A549 (cell line): ENCODE measurements around the gene MCFD2. TPM values are rescaled to one million over a fixed set of nuclear protein-coding genes. Genes with fewer than 3 reads are reported as not detected.
A peak's percentile ranks its signal among the peaks of the same experiment; 100 is the strongest.

ENCODE experiments used
- ATAC-seq, 2 experiments: fragments of 200-7000 bp in 1 of 2; fragments of >200 bp in 1 of 2; cut with Nextera tagmentation in 1 of 2; cut with Tn5 transposase in 1 of 2; 3 replicates each; pipeline versions ENCODE4 v1.8.0 to v1.9.1; 2018 to 2020; ENCODE audit warnings: mild to moderate bottlenecking in 1 of 2, moderate library complexity in 1 of 2
- CTCF ChIA-PET: fragments of 300-600 bp; sonication (Branson Sonifier 250); formaldehyde crosslinking; extraction: SDS; loops from one replicate; lab custom pipeline; 2021; ENCODE audit warnings: antibody characterized with exemption, inconsistent platforms; lab: Yijun Ruan, JAX
- POLR2A ChIA-PET: fragments of 350-600 bp; formaldehyde crosslinking; extraction: SDS; loops from one replicate; lab custom pipeline; 2021; ENCODE audit warnings: antibody characterized with exemption, inconsistent platforms; lab: Yijun Ruan, JAX
- DNase-seq, 2 experiments: peaks; one replicate each; pipeline versions ENCODE4 v3.0.0 to v3.0.0-alpha.2; 2011 to 2016; ENCODE audit warnings: low read depth in 1 of 2, low spot score in 1 of 2
- FAIRE-seq: peaks from 2 replicates; lab custom pipeline; 2011; peaks lifted over from hg19 to GRCh38; lab: Jason Lieb, UNC
- H3K27ac ChIP-seq, 2 experiments: fragments of >200 bp; sonication (Bioruptor Twin); formaldehyde crosslinking; 3 replicates each; pipeline ENCODE4 v1.5.1; 2016 to 2017
- H3K4me1 ChIP-seq: fragments of >200 bp; sonication (Bioruptor Twin); formaldehyde crosslinking; 3 replicates; pipeline ENCODE4 v1.6.1; 2016
- H3K4me2 ChIP-seq: fragments of >200 bp; sonication (Bioruptor Twin); formaldehyde crosslinking; 3 replicates; pipeline ENCODE4 v1.6.1; 2016
- H3K4me3 ChIP-seq: fragments of >200 bp; sonication (Bioruptor Twin); formaldehyde crosslinking; 3 replicates; pipeline ENCODE4 v1.5.1; 2016
- H3K9me3 ChIP-seq: fragments of >200 bp; sonication (Bioruptor Twin); formaldehyde crosslinking; 3 replicates; pipeline ENCODE4 v1.6.1; 2016
- ESRRA ChIP-seq: fragments of 150-350 bp; IDR thresholded peaks from 2 replicates; pipeline ENCODE4 v1.6.1; 2014; ENCODE audit warnings: mild to moderate bottlenecking, low read length, borderline replicate concordance
- FOSB ChIP-seq: fragments of 250-450 bp; sonication (Bioruptor Pico); IDR thresholded peaks from 2 replicates; pipeline ENCODE4 v1.5.0; 2020; ENCODE audit warnings: mild to moderate bottlenecking, moderate library complexity
- FOXS1 ChIP-seq: fragments of 250-450 bp; sonication (Bioruptor Pico); IDR thresholded peaks from 2 replicates; pipeline ENCODE4 v1.5.0; 2020; ENCODE audit warnings: mild to moderate bottlenecking, moderate library complexity
- GATA3 ChIP-seq: IDR thresholded peaks from 2 replicates; pipeline ENCODE4 v1.6.1; 2012; ENCODE audit warnings: borderline replicate concordance
- HDAC2 ChIP-seq: fragments of 200-600 bp; sonication (generic); IDR thresholded peaks from 2 replicates; pipeline ENCODE4 v1.6.1; 2016
- JUN ChIP-seq, 2 experiments: fragments of >200 bp; sonication (Bioruptor Twin); formaldehyde crosslinking; IDR thresholded peaks; 2 replicates in 1 of 2; 3 replicates in 1 of 2; pipeline ENCODE4 v1.6.1; 2016 to 2017
- KDM1A ChIP-seq: fragments of 200-600 bp; sonication (generic); IDR thresholded peaks from 2 replicates; pipeline ENCODE4 v1.6.1; 2016; ENCODE audit warnings: low read depth, mild to moderate bottlenecking
- KDM5A ChIP-seq: fragments of 200-600 bp; sonication (generic); IDR thresholded peaks from 2 replicates; pipeline ENCODE4 v1.6.1; 2016; ENCODE audit warnings: antibody characterized with exemption, mild to moderate bottlenecking
- MAFK ChIP-seq: fragments of 450-650 bp; IDR thresholded peaks from 2 replicates; pipeline ENCODE4 v1.6.1; 2014; ENCODE audit not compliant: partially characterized antibody
- POLR2AphosphoS2 ChIP-seq: conservative IDR thresholded peaks from 2 replicates; pipeline ENCODE4 v1.6.1; 2012; ENCODE audit warnings: low read length, improper control_type of control experiment, inconsistent platforms
- RAD21 ChIP-seq, 2 experiments: fragments of >200 bp in 1 of 2; sonication (Bioruptor Twin) in 1 of 2; formaldehyde crosslinking in 1 of 2; IDR thresholded peaks in 1 of 2; conservative IDR thresholded peaks in 1 of 2; 2 replicates in 1 of 2; 3 replicates in 1 of 2; pipeline ENCODE4 v1.6.1; 2012 to 2018; ENCODE audit warnings: inconsistent platforms in 1 of 2
- RARB ChIP-seq: fragments of 250-450 bp; sonication (Bioruptor Pico); IDR thresholded peaks from 2 replicates; pipeline ENCODE4 v1.8.0; 2021; ENCODE audit warnings: mild to moderate bottlenecking, moderate library complexity
- RNF2 ChIP-seq: fragments of 200-600 bp; sonication (generic); IDR thresholded peaks from 2 replicates; pipeline ENCODE4 v1.6.1; 2016; ENCODE audit warnings: low read depth, mild to moderate bottlenecking, antibody characterized with exemption, moderate library complexity, borderline replicate concordance
- TFCP2L1 ChIP-seq: fragments of 250-450 bp; sonication (Bioruptor Pico); IDR thresholded peaks from 2 replicates; pipeline ENCODE4 v1.5.0; 2021; ENCODE audit warnings: mild to moderate bottlenecking
- ZC3H11A ChIP-seq: fragments of 450-650 bp; IDR thresholded peaks from 2 replicates; pipeline ENCODE4 v1.6.1; 2014; ENCODE audit warnings: antibody characterized with exemption, mild to moderate bottlenecking
- WGBS: methylation state at CpG from one replicate; pipeline ENCODE4 v1.1.6; 2017; ENCODE audit errors: missing lambda C conversion rate; 5-methylcytosine and 5-hydroxymethylcytosine counted together
- polyA plus RNA-seq, 4 experiments: library from polyadenylated mRNA; depleted of rRNA in 3 of 4; stranded (reverse); fragments of >200 nt; fragmentation: RNase III in 1 of 4; extraction: RNeasy Plus Mini Kit Qiagen cat#74134 plus additional on column Dnase treatment in 1 of 4; gene quantifications; 2 replicates in 3 of 4; 3 replicates in 1 of 4; pipeline ENCODE4 v1.2.3, GENCODE V29; 2011 to 2017
- TF ChIP-seq, protein P1 (sequence below): IDR thresholded peaks from 2 replicates; pipeline ENCODE4 v1.6.1; 2012
- TF ChIP-seq, protein P2 (sequence below): fragments of >200 bp; sonication (Bioruptor Twin); formaldehyde crosslinking; IDR thresholded peaks from 3 replicates; pipeline ENCODE4 v1.6.1; 2016
- TF ChIP-seq, protein P3 (sequence below): fragments of 200-600 bp; sonication (generic); IDR thresholded peaks from 2 replicates; pipeline ENCODE4 v1.6.1; 2016; ENCODE audit warnings: antibody characterized with exemption, mild to moderate bottlenecking, moderate library complexity

The MCFD2 gene
- polyA plus RNA-seq, 2 of the 4 experiments (the other 2 are of a cell fraction): 118 to 210 TPM

DNA sequence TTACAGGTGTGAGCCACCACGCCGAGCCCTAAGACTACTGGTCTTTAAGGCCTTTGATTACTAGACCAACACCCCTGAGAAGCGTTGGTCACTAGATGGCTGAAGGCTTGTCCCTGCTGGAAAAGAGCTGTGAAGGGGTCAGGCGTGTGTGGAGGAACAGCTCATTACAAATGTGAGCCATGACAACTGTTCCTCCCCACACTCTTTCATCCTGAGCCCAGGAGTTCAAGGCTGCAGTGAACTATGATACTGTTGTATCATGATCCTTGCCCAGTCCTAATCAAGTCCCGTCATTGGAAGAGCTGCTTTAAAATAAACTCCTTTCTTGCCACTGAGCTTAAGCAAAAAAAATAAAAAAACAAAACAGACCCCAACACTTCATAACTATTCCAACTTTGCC lies 19.5 kb upstream of the MCFD2 start:
- no peak overlapping the region for H3K27ac ChIP-seq
- POLR2A ChIA-PET: no interaction called here

DNA sequence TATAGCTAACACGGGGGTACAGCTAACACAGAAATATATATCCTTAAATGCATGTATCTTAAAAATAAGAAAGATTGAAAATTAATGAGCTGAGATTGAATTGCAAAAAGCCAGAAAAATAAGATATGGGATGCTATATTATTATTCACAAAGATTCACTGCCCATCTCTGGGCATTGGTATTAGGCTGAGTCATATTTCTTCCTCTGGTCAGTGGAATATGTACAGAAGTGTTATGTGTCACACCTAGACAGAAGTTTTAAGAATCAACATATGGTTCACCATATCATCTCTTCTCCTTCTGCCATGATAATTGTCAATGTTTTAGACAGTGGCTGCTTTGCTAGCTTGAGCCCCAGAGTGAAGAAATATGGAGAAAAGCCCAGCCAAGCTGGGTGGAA lies 14.0 kb upstream of the MCFD2 start:
- H3K4me3 ChIP-seq: no peak overlapping the region

More for the DNA sequence above, 19.5 kb upstream of the MCFD2 start:
- no peak overlapping the region for H3K4me3 ChIP-seq
- H3K4me1 ChIP-seq: peaks cover 16% of the 10 kb centered on the region
- no peak for ATAC-seq
- TF ChIP-seq ZC3H11A: no peak
- TF ChIP-seq RAD21 (conservative IDR thresholded peaks at IDR 0.05 in 1 of 2, IDR thresholded peaks at IDR 0.05 in 1 of 2): no peak
- TF ChIP-seq, protein P1, sequence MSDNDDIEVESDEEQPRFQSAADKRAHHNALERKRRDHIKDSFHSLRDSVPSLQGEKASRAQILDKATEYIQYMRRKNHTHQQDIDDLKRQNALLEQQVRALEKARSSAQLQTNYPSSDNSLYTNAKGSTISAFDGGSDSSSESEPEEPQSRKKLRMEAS: no peak
- no peak for TF ChIP-seq RARB (CRISPR knock-in tag)
- TF ChIP-seq, protein P2, sequence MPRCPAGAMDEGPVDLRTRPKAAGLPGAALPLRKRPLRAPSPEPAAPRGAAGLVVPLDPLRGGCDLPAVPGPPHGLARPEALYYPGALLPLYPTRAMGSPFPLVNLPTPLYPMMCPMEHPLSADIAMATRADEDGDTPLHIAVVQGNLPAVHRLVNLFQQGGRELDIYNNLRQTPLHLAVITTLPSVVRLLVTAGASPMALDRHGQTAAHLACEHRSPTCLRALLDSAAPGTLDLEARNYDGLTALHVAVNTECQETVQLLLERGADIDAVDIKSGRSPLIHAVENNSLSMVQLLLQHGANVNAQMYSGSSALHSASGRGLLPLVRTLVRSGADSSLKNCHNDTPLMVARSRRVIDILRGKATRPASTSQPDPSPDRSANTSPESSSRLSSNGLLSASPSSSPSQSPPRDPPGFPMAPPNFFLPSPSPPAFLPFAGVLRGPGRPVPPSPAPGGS: no peak
- TF ChIP-seq RNF2: no peak
- no peak for TF ChIP-seq MAFK
- TF ChIP-seq FOSB (CRISPR knock-in tag): no peak
- no peak for TF ChIP-seq ESRRA
- TF ChIP-seq, protein P3, sequence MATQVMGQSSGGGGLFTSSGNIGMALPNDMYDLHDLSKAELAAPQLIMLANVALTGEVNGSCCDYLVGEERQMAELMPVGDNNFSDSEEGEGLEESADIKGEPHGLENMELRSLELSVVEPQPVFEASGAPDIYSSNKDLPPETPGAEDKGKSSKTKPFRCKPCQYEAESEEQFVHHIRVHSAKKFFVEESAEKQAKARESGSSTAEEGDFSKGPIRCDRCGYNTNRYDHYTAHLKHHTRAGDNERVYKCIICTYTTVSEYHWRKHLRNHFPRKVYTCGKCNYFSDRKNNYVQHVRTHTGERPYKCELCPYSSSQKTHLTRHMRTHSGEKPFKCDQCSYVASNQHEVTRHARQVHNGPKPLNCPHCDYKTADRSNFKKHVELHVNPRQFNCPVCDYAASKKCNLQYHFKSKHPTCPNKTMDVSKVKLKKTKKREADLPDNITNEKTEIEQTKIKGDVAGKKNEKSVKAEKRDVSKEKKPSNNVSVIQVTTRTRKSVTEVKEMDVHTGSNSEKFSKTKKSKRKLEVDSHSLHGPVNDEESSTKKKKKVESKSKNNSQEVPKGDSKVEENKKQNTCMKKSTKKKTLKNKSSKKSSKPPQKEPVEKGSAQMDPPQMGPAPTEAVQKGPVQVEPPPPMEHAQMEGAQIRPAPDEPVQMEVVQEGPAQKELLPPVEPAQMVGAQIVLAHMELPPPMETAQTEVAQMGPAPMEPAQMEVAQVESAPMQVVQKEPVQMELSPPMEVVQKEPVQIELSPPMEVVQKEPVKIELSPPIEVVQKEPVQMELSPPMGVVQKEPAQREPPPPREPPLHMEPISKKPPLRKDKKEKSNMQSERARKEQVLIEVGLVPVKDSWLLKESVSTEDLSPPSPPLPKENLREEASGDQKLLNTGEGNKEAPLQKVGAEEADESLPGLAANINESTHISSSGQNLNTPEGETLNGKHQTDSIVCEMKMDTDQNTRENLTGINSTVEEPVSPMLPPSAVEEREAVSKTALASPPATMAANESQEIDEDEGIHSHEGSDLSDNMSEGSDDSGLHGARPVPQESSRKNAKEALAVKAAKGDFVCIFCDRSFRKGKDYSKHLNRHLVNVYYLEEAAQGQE: no peak
- TF ChIP-seq KDM1A: no peak
- TF ChIP-seq KDM5A: no peak
- no peak for TF ChIP-seq GATA3
- FAIRE-seq: no peak
- DNase-seq: no peak
- H3K9me3 ChIP-seq: peaks cover 2% of the 10 kb centered on the region; the same call in 1 of the 3 replicates
- CTCF ChIA-PET: interaction anchor here (0.7 to 4.3 kb wide), 13 partner anchors 8 to 453 kb away, joined by 3 to 27 read pairs (median 4); no protein-coding TSS in a partner anchor
- WGBS: 95% methylated on average over 5 of the region's 5 CpGs
- H3K4me2 ChIP-seq: no peak overlapping the region

GRCh38 chr2:46926863-46927262 lies 11.3 kb upstream of the MCFD2 start:
- TF ChIP-seq RARB (CRISPR knock-in tag) (no peak), HDAC2 (peak; percentile 78), KDM1A (peak; percentile 84)
- TF ChIP-seq, all 56 proteins: peak for 2
- Histone ChIP-seq H3K27ac (no peak overlapping the region), H3K4me3 (no peak overlapping the region), H3K9me3 (peaks cover 50% of the 10 kb centered on the region), H3K4me1 (peaks cover 18% of the 10 kb centered on the region), H3K4me2 (no peak overlapping the region)
- CTCF ChIA-PET: interaction anchor here (0.6 to 5.7 kb wide), 6 partner anchors 8 to 763 kb away, joined by 3 to 47 read pairs (median 5); no protein-coding TSS in a partner anchor
- DNase-seq (no peak), FAIRE-seq (no peak), ATAC-seq (no peak)
- POLR2A ChIA-PET: no interaction called here
- 75% methylated on average over 2 of the region's 2 CpGs for WGBS

More for the DNA sequence above, 14.0 kb upstream of the MCFD2 start:
- no peaks in the 10 kb centered on the region for H3K4me1 ChIP-seq
- no peak overlapping the region for H3K4me2 ChIP-seq
- TF ChIP-seq FOSB (CRISPR knock-in tag) (no peak), POLR2AphosphoS2 (no peak), ESRRA (no peak), TFCP2L1 (CRISPR knock-in tag) (no peak), FOXS1 (no peak), JUN (IDR thresholded peaks at IDR 0.05) (no peak)
- TF ChIP-seq, protein P2: no peak
- ChIA-PET POLR2A (no interaction called here), CTCF (interaction anchor here (5.3 to 5.7 kb wide), 2 partner anchors 10 to 394 kb away, joined by 26 to 47 read pairs; no protein-coding TSS in a partner anchor)
- H3K27ac ChIP-seq: no peak overlapping the region
- 94% methylated on average over 1 of the region's 1 CpG for WGBS
- no peak for DNase-seq
- no peak for ATAC-seq
- FAIRE-seq: no peak
- peaks cover 50% of the 10 kb centered on the region for H3K9me3 ChIP-seq
